GM19238 (cell line): Measurements from ENCODE around the gene PKDCC.

ENCODE experiments used
- DNase-seq: peaks from one replicate; pipeline ENCODE4 v3.0.0; 2011; ENCODE audit warnings: low spot score; ENCODE audit not compliant: insufficient read length

PKDCC gene

GRCh38 chr2:42049221-42050009 lies 1.6 kb downstream of the PKDCC start:
- DNase-seq = no peak

GRCh38 chr2:42050010-42050702 lies 2.3 kb downstream of the PKDCC start:
- DNase-seq = no peak

GRCh38 chr2:42050703-42051542 lies 3.1 kb downstream of the PKDCC start:
- no peak for DNase-seq

GRCh38 chr2:42051543-42052235 lies 3.9 kb downstream of the PKDCC start:
- no peak for DNase-seq

- DNase-seq = no peak
Measured at GRCh38 chr2:42052702-42053481, 5.1 kb downstream of the PKDCC start.

GRCh38 chr2:42053482-42053790 lies 5.6 kb downstream of the PKDCC start:
- DNase-seq = no peak

GRCh38 chr2:42053791-42054701 lies 6.2 kb downstream of the PKDCC start:
- DNase-seq = no peak

GRCh38 chr2:42054714-42055430 lies 7.1 kb downstream of the PKDCC start:
- DNase-seq = no peak

- no peak for DNase-seq
Measured at GRCh38 chr2:42055573-42056514, 8.0 kb downstream of the PKDCC start.

GRCh38 chr2:42057159-42057901 lies 9.5 kb downstream of the PKDCC start:
- no peak for DNase-seq

GRCh38 chr2:42057902-42058450 lies 10.2 kb downstream of the PKDCC start:
- no peak for DNase-seq

GRCh38 chr2:42059261-42059898 lies 11.6 kb downstream of the PKDCC start:
- DNase-seq = no peak

GRCh38 chr2:42060028-42060427 lies 12.2 kb downstream of the PKDCC start:
- DNase-seq = no peak

- DNase-seq = no peak
Measured at GRCh38 chr2:42060718-42061619, 13.1 kb downstream of the PKDCC start.

GRCh38 chr2:42061839-42062238 lies 14.0 kb downstream of the PKDCC start:
- DNase-seq = no peak
